ENCODE measurements around the gene USP17L11.
"Not testable (repeated sequence)": the region's sequence is repeated elsewhere in the genome, so short reads cannot be mapped to it uniquely, and the experiment has no call there.

Gene USP17L11

GRCh38 chr4:9215105-9215504 lies at the start of gene USP17L11:
Gene USP17L11 (plus strand): TSS chr4:9215405. CDS start chr4:9215405, 0 bp downstream.
- DNase-seq (ENCODE audit: low spot score), result not testable (repeated sequence)

- DNase-seq (ENCODE audit: low spot score), result not testable (repeated sequence)
Measured at GRCh38 chr4:9165990-9166389, 49.2 kb upstream of the USP17L11 start.

- DNase-seq (ENCODE audit: low spot score), result not testable (repeated sequence)
Measured at GRCh38 chr4:9169791-9170459, 45.3 kb upstream of the USP17L11 start, which contains the start of gene FAM90A26. Gene FAM90A26 (plus strand): TSS chr4:9170409. CDS start chr4:9173173, 2,764 bp downstream.

- not testable (repeated sequence) for DNase-seq (ENCODE audit: low spot score)
Measured at GRCh38 chr4:9210357-9210756, 4.8 kb upstream of the USP17L11 start, which contains the start of gene USP17L10. Gene USP17L10 (plus strand): TSS chr4:9210657. CDS start chr4:9210657, 0 bp downstream.

- not testable (repeated sequence) for DNase-seq (ENCODE audit: low spot score)
Measured at GRCh38 chr4:9214701-9215100, 504 bp upstream of the USP17L11 start.

GRCh38 chr4:9219852-9220251 lies 4.6 kb downstream of the USP17L11 start, which contains the start of gene USP17L12:
Gene USP17L12 (plus strand): TSS chr4:9220152. CDS start chr4:9220152, 0 bp downstream.
- DNase-seq (ENCODE audit: low spot score), result not testable (repeated sequence)

GRCh38 chr4:9224596-9224995 lies 9.4 kb downstream of the USP17L11 start, which contains the start of gene USP17L13:
Gene USP17L13 (plus strand): TSS chr4:9224896. CDS start chr4:9224896, 0 bp downstream.
- not testable (repeated sequence) for DNase-seq (ENCODE audit: low spot score)

- not testable (repeated sequence) for DNase-seq (ENCODE audit: low spot score)
Measured at GRCh38 chr4:9230249-9230648, 15.0 kb downstream of the USP17L11 start.

GRCh38 chr4:9234085-9234484 lies 18.9 kb downstream of the USP17L11 start, which contains the start of gene USP17L15:
Gene USP17L15 (plus strand): TSS chr4:9234385. CDS start chr4:9234385, 0 bp downstream.
- DNase-seq (ENCODE audit: low spot score), result not testable (repeated sequence)

GRCh38 chr4:9238461-9238860 lies 23.3 kb downstream of the USP17L11 start:
- not testable (repeated sequence) for DNase-seq (ENCODE audit: low spot score)

GRCh38 chr4:9243579-9243978 lies 28.4 kb downstream of the USP17L11 start, which contains the start of gene USP17L17:
Gene USP17L17 (plus strand): TSS chr4:9243879. CDS start chr4:9243879, 0 bp downstream.
- not testable (repeated sequence) for DNase-seq (ENCODE audit: low spot score)

GRCh38 chr4:9247953-9248680 lies 32.9 kb downstream of the USP17L11 start, which contains the start of gene USP17L18:
Gene USP17L18 (plus strand): TSS chr4:9248630. CDS start chr4:9248630, 0 bp downstream.
- not testable (repeated sequence) for DNase-seq (ENCODE audit: low spot score)

- DNase-seq (ENCODE audit: low spot score), result not testable (repeated sequence)
Measured at GRCh38 chr4:9253078-9253477, 37.9 kb downstream of the USP17L11 start, which contains the start of gene USP17L19. Gene USP17L19 (plus strand): TSS chr4:9253378. CDS start chr4:9253378, 0 bp downstream.

GRCh38 chr4:9257824-9258223 lies 42.6 kb downstream of the USP17L11 start, which contains the start of gene USP17L20:
Gene USP17L20 (plus strand): TSS chr4:9258124. CDS start chr4:9258124, 0 bp downstream.
- DNase-seq (ENCODE audit: low spot score), result not testable (repeated sequence)

- DNase-seq (ENCODE audit: low spot score), result not testable (repeated sequence)
Measured at GRCh38 chr4:9262572-9262971, 47.4 kb downstream of the USP17L11 start, which contains the start of gene USP17L21. Gene USP17L21 (plus strand): TSS chr4:9262872. CDS start chr4:9262872, 0 bp downstream.

Measured in HuH-7.5 (cell line).